ENCODE measurements around the gene TP53RK.

DNA sequence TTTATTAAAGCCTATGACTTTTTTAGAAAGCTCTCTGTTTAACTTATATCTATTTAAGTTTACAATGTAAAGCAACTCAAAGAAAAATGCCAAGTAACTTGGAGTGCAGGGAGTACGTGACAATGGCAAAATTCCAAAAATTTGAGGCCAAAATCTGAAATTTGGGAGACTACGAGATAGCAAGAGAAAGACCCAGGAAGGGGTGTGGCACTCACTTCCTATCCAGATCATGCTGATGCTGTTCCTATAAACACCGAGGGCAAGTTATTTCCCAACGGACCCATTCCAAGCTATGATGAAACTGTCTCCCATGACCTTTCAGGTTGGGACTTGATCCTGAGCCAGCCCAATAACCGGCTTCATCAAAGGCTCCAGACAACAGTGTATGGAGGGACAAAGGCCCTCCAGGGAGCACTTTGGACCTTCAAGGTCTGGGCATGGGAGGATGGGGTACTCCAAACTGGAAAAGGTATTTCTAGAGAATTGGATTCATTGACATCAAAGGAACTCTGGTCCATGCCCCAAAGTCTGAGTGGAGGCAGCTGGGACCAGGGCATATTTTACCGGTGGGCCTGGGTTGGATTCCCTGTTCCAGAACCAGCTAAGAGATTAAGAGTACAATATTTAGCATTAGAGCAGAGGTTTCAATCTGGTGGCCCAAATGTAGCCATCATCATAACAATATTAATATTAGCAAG lies 22.3 kb downstream of the TP53RK start:
- TF ChIP-seq, protein P1, sequence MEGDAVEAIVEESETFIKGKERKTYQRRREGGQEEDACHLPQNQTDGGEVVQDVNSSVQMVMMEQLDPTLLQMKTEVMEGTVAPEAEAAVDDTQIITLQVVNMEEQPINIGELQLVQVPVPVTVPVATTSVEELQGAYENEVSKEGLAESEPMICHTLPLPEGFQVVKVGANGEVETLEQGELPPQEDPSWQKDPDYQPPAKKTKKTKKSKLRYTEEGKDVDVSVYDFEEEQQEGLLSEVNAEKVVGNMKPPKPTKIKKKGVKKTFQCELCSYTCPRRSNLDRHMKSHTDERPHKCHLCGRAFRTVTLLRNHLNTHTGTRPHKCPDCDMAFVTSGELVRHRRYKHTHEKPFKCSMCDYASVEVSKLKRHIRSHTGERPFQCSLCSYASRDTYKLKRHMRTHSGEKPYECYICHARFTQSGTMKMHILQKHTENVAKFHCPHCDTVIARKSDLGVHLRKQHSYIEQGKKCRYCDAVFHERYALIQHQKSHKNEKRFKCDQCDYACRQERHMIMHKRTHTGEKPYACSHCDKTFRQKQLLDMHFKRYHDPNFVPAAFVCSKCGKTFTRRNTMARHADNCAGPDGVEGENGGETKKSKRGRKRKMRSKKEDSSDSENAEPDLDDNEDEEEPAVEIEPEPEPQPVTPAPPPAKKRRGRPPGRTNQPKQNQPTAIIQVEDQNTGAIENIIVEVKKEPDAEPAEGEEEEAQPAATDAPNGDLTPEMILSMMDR (IDR thresholded peaks at IDR 0.05): no peak
- no peak for TF ChIP-seq POLR2A (IDR thresholded peaks at IDR 0.05)

Data from Peyer's patch (tissue), 4 donors.